Ramos (cell line): Measurements from ENCODE around the gene ZNF837.
"Not testable (repeated sequence)": the region's sequence is repeated elsewhere in the genome, so short reads cannot be mapped to it uniquely, and the experiment has no call there.

Experiments
- in situ Hi-C: fragments of 300-500 bp; cut with MboI; formaldehyde crosslinking; loops from one replicate; pipeline ENCODE4 v1.14.3; 2022; ENCODE audit warnings: low sequenced_read_pairs; ENCODE audit not compliant: unreplicated experiment

ZNF837 gene

DNA sequence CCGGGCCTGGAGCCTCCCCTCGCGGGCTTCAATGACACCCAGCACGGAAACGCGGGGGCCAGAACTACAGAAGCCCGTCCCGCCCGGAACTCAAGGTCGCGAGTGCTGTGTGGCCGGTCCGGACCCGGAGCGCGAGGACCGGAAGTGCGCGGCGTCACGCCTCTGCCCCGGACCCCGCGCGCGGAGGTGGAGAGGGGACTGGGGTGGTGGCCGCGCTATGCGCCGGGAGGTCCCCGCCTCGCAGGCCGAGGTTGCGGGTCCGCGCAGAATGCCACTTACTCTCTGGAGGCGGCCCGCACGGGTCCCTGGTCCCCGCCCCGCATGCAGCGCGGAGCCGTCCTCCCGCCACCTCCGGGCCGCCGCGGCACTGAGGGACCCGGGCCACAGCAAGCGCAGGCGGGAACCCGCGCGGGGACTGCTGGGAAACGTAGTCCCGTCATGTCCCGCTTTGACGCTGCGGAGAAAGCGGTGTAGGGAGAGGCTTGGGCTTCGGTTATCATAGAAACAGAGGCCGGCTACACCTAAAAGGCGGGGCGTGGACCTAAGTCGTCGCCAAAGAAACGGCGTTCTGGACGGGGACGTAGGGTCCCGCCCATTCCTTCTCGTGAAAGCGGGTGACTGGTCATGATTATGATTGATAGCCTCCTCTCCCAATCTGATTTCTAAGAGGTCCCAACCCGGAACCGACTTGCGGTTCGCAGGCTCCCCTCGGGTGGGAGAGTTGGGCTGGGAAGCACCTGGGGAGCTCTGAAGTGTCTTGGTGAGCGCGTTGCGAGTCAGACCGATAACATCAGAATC lies at the start of gene ZNF837:
Gene ZNF837, minus strand, starts transcription at position 369 of the 798 bp plus-strand sequence. CDS start 11,698 bp downstream, outside the sequence.
- in situ Hi-C loops, result no loop called here

DNA sequence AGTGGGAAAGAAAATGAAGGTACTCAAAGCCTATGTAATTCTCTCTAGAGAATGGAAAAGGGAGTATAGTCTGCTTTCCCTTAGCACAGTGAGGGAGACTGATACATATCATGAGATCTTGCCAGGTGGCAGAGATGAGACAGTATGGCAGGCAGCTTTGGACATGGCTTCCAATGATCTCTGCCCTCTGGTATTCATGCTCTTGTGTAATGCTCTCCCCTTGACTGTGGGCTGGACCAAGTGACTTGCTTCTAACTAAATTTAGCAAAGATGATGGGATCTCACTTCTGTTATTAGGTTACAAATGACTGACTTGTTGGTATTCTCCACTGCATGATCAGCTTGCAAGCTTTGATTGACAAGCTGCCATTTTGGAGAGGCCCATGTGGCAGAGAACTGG lies 48.9 kb upstream of the ZNF837 start:
- in situ Hi-C loops, result no loop called here

DNA sequence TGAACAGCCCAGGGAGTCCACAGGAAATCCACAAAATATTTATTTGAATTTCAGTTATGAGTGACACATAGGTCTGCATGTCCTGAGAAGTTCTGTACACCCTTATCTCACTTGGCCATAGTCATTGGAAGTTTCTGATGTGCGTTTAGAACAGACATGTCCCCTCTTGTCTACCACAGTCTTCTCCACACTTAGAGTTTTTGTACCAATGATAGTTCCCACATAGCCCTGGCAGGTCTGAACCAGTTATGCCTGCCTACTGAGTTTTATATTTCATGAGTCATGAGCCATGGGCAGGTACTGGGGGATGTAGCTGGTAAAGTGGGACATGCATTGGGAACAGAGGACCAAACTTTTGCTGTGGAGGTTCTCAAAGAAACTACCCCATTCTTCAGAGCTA lies 47.8 kb upstream of the ZNF837 start:
- in situ Hi-C loops, result no loop called here

DNA sequence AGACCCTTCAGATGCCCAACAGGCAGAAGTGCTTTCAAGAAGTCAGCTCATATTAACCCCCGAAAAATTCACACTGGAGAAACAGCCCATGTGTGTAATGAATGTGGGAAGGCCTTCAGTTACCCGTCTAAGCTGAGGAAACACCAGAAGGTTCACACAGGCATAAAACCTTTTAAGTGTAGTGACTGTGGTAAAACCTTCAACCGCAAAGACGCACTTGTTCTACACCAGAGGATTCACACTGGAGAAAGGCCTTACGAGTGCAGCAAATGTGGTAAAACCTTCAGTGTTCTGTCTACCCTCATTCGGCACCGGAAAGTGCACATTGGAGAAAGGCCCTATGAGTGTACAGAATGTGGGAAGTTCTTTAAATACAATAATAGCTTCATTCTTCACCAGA lies 36.2 kb upstream of the ZNF837 start:
- in situ Hi-C loops, result no loop called here

DNA sequence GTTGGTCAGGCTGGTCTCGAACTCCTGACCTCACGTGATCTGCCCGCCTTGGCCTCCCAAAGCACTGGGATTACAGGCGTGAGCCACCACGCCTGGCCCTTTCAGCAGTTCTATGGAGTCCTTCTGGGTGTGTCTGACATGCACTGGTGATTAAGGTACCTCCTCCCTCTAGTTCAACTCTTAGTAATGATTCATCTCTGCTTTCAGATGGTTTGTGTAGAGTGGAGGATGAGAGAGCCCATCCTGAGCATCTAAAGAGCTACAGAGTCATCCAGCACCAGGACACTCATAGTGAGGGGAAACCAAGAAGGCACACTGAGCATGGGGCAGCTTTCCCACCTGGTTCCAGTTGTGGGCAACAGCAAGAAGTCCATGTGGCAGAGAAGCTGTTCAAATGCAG lies 35.8 kb upstream of the ZNF837 start:
- in situ Hi-C loops, result no loop called here

DNA sequence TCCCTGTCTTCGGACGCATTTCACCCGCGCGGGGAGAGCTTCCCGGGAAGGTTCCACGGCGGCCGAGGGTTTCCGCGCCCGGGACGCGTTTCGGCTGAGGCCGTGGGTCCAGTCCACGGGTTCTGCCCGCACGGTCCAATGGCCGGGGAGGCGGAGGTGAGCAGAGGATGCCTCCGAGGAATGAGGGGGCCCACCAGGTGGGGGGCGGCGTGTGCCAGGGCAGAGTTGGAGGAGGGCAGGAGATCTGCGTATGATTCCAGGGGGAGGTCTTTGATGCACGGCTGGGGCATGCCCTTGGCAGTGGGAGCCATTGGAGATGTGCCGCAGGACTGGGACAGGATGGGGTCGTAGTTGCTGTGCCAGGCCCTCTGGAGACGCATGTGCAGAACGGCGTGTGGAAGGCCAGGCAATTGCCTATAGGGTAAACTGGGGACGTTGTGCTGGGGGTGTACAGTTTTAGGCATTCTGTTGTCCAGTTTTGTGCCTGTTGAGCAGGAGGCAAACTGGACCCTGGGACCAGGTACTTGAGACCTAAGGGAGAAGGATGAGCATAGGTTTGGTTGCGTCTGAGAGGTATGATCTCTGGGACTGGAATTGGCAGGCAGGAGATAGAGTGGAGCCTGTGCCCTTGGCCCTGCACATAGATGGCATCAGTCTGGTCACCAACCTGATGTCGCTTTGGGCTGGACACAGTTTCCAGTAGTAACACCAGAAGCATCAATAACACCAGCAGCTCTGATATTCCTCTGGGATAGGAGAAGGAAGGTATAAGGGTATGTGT lies 28.4 kb upstream of the ZNF837 start:
- in situ Hi-C loops, result no loop called here

DNA sequence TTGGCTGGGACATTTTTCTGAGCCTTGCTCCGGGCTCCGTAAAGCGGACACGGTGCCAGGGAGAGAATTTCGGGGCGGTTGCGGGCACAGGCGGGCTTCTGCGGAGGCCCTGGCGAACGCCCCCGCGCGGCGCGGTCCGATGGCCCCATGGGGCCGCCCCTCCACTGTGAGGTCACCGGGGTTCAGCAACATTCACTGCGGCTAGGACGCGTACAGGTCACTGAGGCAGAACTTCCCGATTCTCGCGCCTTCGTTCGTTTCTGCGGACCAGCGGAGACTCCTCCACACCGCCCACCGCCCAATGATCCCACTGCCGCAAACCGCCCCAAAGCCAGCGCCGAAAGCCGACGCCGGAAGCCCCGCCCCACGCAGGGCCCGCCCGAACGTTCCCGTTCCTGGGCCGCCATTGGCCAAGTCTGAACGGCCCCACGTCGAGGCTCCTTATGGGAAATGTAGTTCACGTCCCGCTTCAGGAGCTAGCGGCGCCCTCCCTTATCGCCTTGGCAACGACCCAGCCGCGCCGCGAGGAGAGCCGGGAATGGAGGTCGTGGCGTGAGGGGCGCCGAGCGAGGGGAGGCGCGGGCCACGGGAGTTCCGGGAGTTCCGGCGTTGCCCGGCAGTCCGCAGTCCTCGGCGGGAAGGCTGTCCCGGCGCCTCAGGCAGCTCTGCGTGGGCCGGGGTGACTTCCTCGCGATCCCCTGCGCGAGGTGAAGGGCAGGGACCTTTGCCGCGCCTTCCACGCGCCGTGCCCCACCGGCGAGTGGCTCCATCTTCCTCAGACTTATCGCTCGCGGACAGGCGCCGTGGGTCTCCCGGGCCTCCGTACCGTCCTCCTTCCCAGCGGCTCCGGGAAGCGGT lies 27.6 kb upstream of the ZNF837 start, which contains the start of gene ZNF584:
Gene ZNF584, plus strand, starts transcription at position 498 of the 858 bp plus-strand sequence. CDS start 499 bp downstream, outside the sequence.
- in situ Hi-C loops, result no loop called here

DNA sequence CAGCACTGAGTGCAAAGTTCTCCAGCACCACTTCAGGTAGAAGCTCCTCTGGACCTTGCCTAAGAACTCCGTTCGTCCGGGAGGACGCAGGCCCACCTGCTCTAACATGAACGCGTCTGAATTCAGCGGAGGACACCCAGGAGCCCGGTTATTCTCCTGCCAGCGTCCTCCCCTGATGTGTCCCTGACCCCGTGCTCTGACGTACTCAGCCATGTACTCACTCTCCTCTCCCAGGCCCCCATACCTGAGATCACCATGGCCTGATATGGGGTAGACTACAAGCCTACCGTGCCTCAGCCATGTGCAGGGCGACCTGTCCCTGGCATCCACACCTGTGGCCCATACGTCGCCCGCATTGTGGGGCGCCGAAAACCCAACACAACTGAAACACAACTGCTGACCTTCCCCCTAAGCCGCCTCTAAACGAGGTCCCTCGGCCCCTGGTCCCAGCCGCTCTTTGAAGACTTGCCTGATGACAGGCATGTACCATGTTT lies 26.9 kb upstream of the ZNF837 start:
- in situ Hi-C loops, result no loop called here

DNA sequence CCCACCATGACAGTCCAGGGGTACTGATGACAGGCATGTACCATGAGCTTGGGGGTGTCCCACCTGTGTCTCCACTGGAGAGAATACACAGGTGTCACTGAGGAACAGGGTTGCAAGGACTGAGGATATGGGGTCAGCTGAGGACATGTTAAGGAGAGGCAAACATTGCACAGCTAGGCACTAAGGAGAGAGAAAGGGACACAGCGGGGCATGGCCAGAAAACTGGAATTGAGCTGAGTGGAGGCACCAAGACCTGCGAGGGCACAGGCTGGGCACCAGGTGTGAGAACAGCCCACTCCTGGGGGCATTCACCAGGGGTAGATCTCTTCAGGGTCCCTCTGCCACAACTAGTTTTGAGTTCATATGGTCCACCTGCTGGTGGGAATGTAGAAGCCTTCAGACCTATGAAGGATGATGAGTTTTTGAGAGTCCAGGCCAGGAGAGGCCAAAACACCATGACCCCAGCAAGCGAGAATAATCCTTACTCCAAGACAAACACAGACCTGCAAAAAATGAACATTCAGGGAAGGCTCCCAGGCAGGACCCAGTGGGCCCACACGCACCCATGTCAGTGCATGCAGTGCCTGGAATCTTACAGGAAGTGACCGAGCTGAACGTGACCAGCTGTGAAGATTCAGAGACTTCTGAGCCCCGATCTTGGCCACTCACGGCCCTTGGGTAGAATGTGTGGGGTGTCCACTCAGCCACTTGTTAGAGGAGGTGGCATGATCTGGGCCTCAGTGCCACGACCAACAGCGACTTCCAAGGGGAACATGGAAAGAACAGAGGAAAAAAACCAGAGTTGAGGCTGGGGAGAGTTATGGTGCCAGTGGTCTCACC lies 26.2 kb upstream of the ZNF837 start:
- in situ Hi-C loops, result no loop called here

DNA sequence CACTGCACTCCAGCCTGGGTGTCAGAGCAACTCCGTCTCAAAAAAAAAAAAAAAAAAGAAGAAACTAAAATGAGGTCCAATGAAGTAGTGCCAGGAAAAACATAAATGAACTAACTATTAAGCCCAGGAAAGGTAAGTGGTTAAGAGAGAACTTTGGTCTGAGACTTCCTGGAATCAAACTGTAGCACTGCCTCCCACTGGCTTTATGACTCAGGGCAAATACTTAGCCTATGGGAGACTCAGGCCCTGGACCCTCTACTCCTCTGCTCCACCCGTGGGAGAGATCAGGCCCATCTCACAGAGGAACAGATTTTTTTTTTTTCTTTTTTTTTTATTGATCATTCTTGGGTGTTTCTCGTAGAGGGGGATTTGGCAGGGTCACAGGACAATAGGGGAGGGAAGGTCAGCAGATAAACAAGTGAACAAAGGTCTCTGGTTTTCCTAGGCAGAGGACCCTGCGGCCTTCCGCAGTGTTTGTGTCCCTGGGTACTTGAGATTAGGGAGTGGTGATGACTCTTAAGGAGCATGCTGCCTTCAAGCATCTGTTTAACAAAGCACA lies 23.2 kb upstream of the ZNF837 start:
- in situ Hi-C loops, result not testable (repeated sequence)

DNA sequence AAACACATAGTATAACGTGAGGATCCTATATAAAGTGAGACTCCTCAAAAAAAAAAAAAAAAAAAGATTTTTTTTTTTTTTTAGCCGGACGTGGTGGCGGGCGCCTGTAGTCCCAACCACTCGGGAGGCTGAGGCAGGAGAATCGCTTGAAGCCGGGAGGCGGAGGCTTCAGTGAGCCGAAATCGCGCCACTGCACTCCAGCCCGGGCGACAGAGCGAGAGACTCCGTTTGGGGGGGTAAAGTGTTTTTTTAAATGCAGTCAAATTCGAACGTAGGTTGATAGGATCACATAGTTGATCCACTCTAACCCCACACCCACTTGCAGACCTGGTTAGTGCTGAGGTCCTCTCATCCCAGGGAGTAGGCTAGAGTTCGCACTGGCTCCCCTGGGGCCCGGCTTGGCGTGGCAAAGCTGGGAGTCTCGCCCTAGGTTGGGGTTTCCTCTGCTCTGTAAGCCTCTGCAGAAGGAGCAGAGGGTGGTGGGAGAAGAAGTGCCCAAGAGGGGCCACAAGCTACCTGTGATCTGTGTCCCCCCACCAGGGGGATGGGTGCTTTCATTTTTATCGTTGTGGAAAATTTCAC lies 21.1 kb upstream of the ZNF837 start:
- in situ Hi-C loops, result no loop called here

DNA sequence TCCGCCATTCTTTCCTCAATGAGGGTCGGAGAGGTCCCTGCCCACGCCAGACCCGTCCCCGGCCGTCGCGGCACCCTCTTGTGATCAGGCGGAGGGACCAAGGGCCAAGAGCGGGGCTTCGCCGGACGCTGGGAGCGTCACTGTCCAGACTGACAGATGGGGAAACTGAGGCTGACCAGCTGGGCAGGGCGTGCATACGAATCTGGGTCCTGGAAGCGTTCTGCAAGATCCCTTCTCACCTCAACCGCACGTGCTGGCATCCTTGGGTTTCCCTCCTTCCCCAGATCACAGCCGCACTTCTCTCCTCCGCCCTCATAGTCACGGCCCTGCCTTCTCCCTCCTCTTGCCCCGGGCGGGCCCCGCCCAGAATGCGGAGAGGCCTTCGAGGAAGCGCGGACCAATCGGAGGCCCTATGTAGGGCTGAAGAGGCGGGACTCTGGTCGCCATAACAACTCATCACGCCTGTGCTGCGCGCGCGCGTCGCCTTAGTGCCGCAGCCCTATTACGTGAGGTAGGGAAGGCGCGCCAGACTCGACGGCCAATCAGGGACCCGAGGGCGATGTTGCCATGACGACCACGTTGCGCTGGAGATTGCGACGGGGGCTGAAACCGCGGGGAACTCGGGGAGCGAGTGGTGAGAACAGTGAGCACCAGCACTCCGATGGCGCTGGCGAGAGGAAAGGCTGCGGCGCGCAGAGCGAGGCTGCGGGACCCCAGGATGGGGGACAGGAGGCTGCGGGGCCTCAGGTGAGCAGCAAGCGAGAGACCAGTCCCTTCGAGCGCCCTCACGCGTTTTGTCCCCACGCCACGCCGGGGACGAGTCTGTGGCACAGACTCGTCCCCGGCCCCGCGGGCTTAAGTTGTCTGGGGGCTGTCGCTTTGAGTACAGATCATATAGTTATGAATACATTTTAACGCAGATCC lies 20.3 kb upstream of the ZNF837 start:
- in situ Hi-C loops, result no loop called here

DNA sequence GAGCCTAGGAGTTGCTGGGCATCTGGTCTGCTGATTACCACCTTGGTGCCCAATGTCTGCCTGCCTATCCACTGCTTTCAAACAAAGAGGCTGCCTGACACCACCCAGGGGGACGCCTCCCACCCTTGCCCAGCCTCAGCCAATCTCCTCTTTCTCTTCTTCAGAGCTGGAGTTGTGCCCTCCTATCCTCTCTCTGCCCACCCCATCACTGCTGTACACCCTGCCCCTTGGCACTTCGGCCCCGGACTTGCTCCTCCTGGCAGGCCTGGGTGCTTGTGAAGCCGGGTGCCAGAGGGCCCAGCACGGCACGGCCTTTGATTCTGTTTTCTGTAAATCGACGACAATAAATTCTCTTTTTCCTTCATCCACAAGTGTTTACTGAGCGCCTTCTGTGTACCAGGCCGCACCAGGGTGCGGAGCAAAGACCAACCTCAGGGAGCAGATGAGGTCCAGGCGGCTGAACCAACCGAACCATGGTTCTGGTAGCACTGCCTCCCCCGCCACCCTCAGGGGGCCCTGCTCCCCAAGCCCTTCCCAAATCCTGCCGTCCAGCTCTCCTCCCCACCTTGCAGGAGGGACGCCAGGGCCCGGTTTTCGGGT lies 19.6 kb upstream of the ZNF837 start:
- in situ Hi-C loops, result no loop called here

DNA sequence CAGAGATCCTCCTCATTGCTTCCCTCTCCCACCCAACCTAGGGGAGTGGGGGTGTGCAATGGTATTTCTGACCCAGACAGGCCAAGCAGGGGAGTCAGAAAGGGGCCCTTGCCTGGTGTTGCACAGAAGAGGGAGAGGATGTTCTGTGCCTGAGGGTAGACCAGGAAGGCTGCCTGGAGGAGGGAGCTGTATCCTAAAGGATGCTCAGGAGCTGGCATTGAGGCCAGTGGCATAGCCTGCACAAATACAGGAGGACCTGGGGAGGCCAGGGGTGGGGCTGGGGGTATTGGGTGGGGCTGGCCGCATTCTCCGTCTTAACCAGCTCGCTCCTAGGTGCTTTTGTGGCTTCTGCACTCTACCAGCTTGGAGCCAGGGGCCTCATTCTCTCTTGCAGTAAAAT lies 19.1 kb upstream of the ZNF837 start:
- in situ Hi-C loops, result no loop called here

DNA sequence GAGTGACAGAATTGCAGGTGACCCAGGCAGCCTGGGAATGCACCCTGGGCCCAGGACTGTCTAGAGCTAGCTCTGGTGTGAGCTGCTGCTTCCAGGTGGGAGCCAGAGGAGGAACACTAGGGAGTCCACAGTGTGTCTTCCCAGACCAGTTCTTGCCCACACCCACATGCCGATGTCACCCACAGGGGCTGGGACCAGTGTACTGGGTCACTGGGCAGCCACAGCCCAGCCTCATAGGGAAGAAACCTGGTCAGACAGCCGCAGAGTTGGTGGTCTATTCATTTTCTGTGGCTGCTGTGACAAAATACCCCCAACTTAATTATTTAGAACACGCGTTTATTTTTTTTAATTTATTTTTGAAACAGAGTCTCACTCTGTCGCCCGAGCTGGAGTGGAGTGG lies 17.7 kb upstream of the ZNF837 start:
- in situ Hi-C loops, result no loop called here

DNA sequence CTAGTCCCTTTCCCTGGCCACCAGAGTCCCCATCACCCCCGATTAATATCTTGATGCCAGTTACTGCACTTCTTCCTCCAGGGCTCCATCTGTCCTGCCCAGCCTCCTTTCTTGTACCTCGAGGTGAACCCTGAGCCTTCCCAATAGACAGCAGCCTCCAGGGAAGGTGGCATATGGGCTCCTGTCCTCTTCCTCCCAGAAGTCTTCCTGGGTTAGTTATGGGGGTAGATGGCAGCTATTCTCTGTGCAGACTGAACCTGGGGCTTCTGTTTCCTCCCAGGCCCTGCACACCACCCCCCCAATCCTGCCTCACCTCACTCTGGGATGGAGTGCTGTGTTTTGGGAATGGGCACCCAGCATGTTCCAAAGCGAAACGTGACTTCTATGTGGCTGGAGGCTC lies 17.3 kb upstream of the ZNF837 start:
- in situ Hi-C loops, result no loop called here

DNA sequence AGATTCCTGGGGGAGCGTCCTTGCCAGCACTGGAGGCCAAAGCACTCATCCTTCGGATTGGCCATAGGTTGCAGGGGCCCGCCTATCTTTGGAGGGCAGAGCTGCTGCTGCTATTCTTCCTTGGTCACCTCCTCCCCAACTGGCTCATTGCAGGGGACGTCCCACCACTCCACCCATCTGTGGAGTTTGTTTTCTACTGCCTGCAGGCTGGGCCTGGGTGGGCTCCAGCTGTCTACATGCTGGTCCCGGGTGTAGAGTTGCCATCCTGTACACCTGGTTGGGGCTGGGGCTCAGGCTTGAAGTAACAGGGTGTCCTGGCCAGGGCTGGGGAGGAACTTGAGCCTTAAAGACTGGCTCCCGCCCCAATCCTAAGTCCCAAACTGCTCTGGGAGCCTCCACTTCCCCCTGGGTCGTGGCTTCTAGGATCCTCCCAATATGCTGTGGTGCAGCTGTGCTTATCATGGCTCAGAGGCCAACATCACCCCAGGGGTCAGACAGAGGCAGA lies 16.8 kb upstream of the ZNF837 start:
- in situ Hi-C loops, result no loop called here
